GM18858 (cell line): ENCODE data around the gene NUP107.
"Not testable (repeated sequence)": the region's sequence is repeated elsewhere in the genome, so short reads cannot be mapped to it uniquely, and the experiment has no call there.

Source experiments
- ATAC-seq: cut with Tn5 transposase; IDR thresholded peaks from one replicate; pipeline ENCODE4 v1.9.1; 2021; ENCODE audit not compliant: unreplicated experiment

Gene NUP107

GRCh38 chr12:68686595-68687521 lies at the start of gene NUP107:
Gene NUP107 (plus strand): TSS chr12:68686978. CDS start chr12:68687066, 88 bp downstream.
- peak; percentile 91 for ATAC-seq

- not testable (repeated sequence) for ATAC-seq
These were observed 49.3 kb upstream of the NUP107 start for GRCh38 chr12:68637439-68637838.

GRCh38 chr12:68638171-68638570 lies 48.6 kb upstream of the NUP107 start:
- ATAC-seq = no peak

GRCh38 chr12:68638721-68639395 lies 47.9 kb upstream of the NUP107 start:
- ATAC-seq = no peak

- no peak for ATAC-seq
These were observed 47.4 kb upstream of the NUP107 start for GRCh38 chr12:68639396-68639767.

- ATAC-seq = peak; percentile 74
These were observed 45.6 kb upstream of the NUP107 start for GRCh38 chr12:68641138-68641537.

GRCh38 chr12:68646484-68646883 lies 40.3 kb upstream of the NUP107 start:
- no peak for ATAC-seq

GRCh38 chr12:68647507-68647906 lies 39.3 kb upstream of the NUP107 start:
- ATAC-seq = no peak

- no peak for ATAC-seq
These were observed 38.6 kb upstream of the NUP107 start for GRCh38 chr12:68648179-68648578.

- ATAC-seq = no peak
These were observed 21.7 kb upstream of the NUP107 start for GRCh38 chr12:68665016-68665569.

GRCh38 chr12:68667291-68667690 lies 19.5 kb upstream of the NUP107 start:
- ATAC-seq = no peak

- ATAC-seq = no peak
These were observed 18.9 kb upstream of the NUP107 start for GRCh38 chr12:68667896-68668295.

GRCh38 chr12:68671179-68671578 lies 15.6 kb upstream of the NUP107 start:
- ATAC-seq = no peak

GRCh38 chr12:68673788-68674187 lies 13.0 kb upstream of the NUP107 start:
- ATAC-seq = no peak

- no peak for ATAC-seq
These were observed 12.4 kb upstream of the NUP107 start for GRCh38 chr12:68674376-68674775.

GRCh38 chr12:68675101-68675842 lies 11.5 kb upstream of the NUP107 start:
- no peak for ATAC-seq

- ATAC-seq = not testable (repeated sequence)
These were observed 9.9 kb upstream of the NUP107 start for GRCh38 chr12:68676854-68677253.

- no peak for ATAC-seq
These were observed 550 bp upstream of the NUP107 start for GRCh38 chr12:68686262-68686594.

- ATAC-seq = no peak
These were observed 8.7 kb downstream of the NUP107 start for GRCh38 chr12:68695454-68695853.

GRCh38 chr12:68699486-68699885 lies 12.7 kb downstream of the NUP107 start:
- ATAC-seq = no peak

GRCh38 chr12:68727776-68728175 lies 41.0 kb downstream of the NUP107 start:
- ATAC-seq = no peak
